NCI-H1436 (cell line): Measurements from ENCODE around the gene CHST2.

Experiments used
- DNase-seq: peaks from one replicate; lab custom pipeline; 2025; lab: John Stamatoyannopoulos, UW

CHST2 gene

GRCh38 chr3:143099210-143099609 is 20.4 kb upstream of the CHST2 start:
- DNase-seq: no peak

- DNase-seq: no peak
Measured at GRCh38 chr3:143099690-143100089, 19.9 kb upstream of the CHST2 start.

DNA sequence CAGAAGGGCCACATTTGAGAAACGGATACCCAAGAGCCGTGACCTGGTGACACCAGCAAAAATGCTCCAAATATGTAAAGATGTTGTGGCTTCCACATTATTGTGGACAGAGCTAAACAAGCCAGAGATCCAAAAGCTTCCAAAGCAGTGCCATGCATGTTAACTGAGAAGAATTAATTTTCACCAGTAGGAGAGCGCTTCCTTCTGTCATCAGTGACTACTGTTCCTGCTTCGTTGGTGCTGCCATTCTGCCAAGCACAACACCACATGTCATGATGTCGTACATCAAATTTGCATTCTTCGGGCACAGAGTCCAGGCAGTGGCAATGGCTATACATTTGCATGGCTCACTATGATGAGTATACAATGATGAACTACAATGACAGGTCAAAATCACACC is 19.1 kb upstream of the CHST2 start:
- DNase-seq: no peak

DNA sequence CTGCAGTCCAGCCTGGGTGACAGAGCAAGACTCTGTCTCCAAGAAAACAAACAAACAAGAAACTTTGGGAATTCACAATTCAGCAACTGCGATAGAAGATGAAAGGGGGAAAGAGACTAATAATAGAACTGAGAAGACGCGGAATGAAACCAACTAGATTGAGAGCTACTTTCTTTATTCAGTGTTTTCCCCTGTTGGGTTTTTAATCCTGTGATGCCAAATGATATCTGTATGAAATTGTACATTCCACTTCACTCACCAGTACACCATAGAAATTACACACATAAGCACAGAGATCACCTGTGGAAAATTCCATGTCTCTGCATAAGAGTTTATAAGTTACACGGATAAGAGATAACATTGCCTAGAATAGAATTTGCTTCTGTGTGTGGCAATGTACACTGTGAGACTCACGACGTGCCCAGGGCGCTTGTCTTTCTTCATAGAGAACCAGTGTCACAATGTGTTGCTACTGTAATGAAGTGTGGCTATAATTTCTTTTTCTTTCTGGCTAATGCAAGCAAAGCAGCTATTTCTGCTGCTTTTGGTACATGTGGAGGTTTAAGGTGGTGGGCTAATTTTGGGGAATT is 17.7 kb upstream of the CHST2 start:
- DNase-seq: no peak

DNA sequence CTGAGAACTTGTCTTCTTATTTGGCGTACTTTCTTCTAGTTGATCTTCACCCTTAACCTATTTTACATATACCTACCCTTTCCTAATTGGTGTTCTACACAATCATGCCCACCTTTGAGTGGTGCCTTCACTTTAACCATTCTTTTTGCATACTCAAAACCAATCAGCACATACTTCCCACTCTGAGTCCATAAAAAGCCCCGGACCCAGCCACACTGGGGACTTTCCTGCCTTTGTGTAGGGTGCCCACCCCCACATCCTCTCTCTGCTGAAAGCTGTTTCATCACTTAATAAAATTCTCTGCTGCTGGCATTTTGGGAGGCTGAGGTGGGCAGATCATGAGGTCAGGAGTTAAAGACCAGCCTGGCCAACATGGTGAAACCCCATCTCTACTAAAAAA is 15.9 kb upstream of the CHST2 start:
- DNase-seq: no peak

DNA sequence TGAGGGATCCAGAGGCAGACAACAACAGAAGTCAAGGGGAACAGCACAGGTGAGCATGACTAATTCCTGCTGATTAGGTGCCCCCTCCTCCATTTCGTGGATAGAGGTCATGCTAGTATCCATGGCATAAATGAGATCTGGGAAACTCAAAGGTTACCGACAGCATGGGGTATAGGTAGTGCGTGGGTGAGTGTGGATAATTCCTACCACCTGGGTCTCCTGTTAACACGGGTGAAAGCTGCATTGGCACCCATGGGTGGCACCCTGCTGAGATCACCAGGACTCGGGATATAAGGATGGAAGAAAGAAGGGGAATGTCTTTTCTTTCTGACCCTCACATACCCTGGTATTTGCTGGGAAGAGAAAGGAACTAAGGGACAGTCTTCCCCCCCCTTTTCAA is 14.4 kb upstream of the CHST2 start:
- no peak for DNase-seq

- no peak for DNase-seq
Measured at GRCh38 chr3:143109861-143110260, 9.7 kb upstream of the CHST2 start.

- DNase-seq: no peak
Measured at GRCh38 chr3:143110371-143110770, 9.2 kb upstream of the CHST2 start.

DNA sequence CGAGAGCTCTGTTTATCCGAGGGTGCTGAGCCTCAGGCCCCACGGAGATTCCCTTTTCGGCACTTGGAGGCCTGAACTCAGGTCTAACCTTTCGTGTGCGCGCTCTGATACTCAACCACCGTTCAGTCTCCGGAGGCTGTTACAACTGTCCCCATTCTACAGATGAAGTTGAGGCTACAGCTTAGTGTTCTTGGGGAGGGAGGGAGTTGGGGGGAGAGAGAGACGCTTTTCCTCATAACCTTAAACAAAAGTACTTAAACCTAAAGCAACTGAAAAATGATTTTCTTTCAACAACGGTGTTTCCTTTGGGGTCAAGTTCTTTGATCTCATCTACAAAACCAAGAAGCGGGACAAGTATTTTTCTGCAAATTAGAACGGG is 952 bp upstream of the CHST2 start:
- DNase-seq: no peak

- no peak for DNase-seq
Measured at GRCh38 chr3:143119974-143120715, 574 bp downstream of the CHST2 start.

GRCh38 chr3:143120716-143121240 is 1.2 kb downstream of the CHST2 start:
- DNase-seq: no peak

DNA sequence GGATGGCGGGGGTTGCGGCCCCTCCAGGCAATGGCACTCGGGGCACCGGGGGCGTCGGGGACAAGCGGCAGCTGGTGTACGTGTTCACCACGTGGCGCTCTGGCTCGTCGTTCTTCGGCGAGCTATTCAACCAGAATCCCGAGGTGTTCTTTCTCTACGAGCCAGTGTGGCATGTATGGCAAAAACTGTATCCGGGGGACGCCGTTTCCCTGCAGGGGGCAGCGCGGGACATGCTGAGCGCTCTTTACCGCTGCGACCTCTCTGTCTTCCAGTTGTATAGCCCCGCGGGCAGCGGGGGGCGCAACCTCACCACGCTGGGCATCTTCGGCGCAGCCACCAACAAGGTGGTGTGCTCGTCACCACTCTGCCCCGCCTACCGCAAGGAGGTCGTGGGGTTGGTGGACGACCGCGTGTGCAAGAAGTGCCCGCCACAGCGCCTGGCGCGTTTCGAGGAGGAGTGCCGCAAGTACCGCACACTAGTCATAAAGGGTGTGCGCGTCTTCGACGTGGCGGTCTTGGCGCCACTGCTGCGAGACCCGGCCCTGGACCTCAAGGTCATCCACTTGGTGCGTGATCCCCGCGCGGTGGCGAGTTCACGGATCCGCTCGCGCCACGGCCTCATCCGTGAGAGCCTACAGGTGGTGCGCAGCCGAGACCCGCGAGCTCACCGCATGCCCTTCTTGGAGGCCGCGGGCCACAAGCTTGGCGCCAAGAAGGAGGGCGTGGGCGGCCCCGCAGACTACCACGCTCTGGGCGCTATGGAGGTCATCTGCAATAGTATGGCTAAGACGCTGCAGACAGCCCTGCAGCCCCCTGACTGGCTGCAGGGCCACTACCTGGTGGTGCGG is 1.9 kb downstream of the CHST2 start:
- DNase-seq: no peak

GRCh38 chr3:143122089-143122430 is 2.5 kb downstream of the CHST2 start:
- DNase-seq: no peak

- no peak for DNase-seq
Measured at GRCh38 chr3:143122608-143123352, 3.2 kb downstream of the CHST2 start.

DNA sequence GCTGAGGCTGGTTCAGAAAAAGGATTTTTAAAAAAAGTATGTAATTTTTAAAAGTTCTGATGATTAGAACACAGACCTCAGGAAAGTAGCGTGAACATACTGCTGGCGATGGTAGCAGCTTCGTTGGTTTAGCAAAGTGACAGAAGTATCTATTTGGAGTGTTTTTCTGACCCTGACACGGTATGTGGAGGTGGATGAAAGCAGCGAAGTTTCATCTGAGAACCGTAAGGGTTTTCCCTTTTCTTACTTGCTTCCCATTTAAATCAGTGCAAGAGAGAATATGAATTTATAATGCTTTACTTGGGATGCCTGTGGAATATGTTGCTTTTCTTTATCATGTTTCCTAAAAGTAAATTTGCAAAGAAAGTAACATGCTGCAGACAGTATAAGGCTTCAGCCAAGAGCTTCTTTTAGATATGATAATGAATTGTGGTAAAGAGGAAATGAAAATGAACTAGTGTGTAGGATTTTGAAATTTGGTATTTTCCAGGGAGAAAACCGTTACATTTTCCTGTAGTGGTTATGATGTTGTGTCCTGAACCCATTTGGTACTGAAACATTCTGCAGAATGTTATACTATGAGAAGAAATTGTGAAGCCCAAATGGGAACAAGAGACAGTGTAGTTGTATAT is 3.9 kb downstream of the CHST2 start:
- no peak for DNase-seq

DNA sequence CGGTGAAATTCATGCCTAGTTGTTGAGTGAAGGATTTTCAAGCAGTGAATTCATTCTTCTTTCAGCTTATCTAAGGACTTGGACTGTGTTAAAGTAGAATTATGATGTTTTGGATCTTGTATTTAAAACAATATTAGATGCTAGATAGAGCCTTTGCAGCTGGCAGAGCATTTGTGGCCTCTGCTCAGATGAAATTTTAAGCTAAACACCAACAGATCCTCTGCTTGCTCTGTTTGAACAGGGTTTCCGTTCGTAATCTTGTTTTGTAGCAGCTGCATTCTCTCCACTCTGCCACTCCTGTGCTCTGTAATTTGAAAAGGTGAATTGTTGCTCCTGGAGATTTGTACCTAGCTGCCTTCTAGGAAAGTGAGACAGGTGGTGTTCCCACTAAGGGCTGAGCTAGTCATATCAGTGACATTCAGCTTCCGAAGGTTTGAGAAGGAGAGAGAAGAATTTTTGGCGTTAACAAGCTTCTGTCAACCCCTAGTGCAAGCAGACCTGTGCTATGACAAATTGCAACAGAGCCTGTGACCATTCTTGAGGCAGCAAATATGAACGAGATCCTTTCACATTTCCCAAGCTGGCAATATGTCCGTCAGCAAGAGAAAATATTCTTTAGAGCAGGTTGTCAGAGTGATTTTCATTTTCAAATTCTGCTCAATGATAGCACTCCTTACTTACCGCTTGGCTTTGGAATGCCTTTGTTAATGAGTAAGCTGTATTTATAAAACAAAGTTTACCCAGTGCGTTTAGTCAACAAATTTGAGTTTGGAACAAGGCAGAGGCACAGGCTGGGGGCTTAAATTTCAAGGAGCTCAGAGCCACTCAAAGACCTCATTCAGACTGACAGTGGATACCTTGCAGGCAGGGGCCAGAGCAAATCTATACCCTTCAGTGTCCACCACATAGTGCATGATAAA is 5.3 kb downstream of the CHST2 start:
- no peak for DNase-seq

GRCh38 chr3:143127801-143128200 is 8.2 kb downstream of the CHST2 start:
- DNase-seq: no peak

- no peak for DNase-seq
Measured at GRCh38 chr3:143128227-143128955, 8.8 kb downstream of the CHST2 start.

DNA sequence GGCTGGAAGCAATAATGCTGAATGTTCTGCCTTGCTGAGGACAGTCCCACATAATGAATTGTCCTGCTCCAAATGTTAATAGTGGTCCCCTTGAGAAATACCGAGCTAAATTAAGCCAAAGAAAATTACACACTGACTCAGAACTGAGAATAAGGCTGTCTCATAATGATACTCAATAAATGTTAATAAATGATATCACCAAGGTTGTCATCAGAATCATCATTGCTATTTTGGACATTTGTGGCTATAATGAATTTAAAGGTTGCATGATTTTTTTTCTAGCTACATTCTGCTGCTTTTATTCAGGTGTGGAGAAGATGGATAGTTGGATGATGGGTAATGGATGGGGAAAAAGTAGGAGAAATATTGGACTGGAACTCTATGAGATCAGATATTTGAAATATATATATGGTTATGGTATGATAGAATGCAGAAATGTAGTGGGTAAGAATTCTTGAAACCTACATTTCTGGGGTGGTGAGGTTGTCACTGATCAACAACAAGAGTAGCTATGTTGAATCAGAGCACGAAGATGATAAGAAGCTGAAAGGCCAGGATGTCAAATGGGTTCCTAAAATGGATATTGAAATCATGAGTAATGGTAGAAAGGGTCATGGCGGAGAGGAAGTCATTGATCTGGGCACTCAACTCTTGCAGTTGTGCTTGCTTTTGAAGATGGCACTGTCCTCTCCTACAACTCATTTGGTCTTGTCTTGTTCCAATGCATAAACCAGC is 12.8 kb downstream of the CHST2 start:
- no peak for DNase-seq
